Activated CD4-positive, alpha-beta memory T cell treated with anti-CD3 and anti-CD28 coated beads, Interleukin-2, amount 10 ng/mL, durations not matched to agents 7 days and 5 days (primary cell): ENCODE results near the gene NOS2. TPM values are rescaled to one million over a fixed set of nuclear protein-coding genes. Genes with fewer than 3 reads are reported as not detected.

ENCODE experiments used
- CTCF ChIA-PET: fragments of 350-600 bp; sonication (Branson Sonifier 250); formaldehyde crosslinking; loops from one replicate; lab custom pipeline; 2021; ENCODE audit warnings: antibody characterized with exemption, inconsistent platforms; lab: Charles Lee
- POLR2A ChIA-PET: fragments of 350-600 bp; sonication (Branson Sonifier 250); formaldehyde crosslinking; loops from one replicate; lab custom pipeline; 2021; ENCODE audit warnings: antibody characterized with exemption; lab: Charles Lee
- DNase-seq: peaks from one replicate; pipeline ENCODE4 v3.0.0-alpha.2; 2020
- H3K27ac Mint-ChIP-seq: one replicate; pipeline ENCODE4 v1.8.0; 2021; ENCODE audit warnings: mild to moderate bottlenecking, mixed read lengths
- H3K27me3 Mint-ChIP-seq: one replicate; pipeline ENCODE4 v1.8.0; 2021; ENCODE audit warnings: mixed read lengths
- H3K36me3 Mint-ChIP-seq: one replicate; pipeline ENCODE4 v1.8.0; 2021; ENCODE audit warnings: low read depth, mixed read lengths
- H3K4me1 Mint-ChIP-seq: one replicate; pipeline ENCODE4 v1.8.0; 2021; ENCODE audit warnings: mixed read lengths
- H3K4me3 Mint-ChIP-seq: one replicate; pipeline ENCODE4 v1.8.0; 2021; ENCODE audit warnings: mild to moderate bottlenecking, mixed read lengths
- H3K9me3 Mint-ChIP-seq: one replicate; pipeline ENCODE4 v1.8.0; 2021; ENCODE audit warnings: mixed read lengths
- total RNA-seq, 2 experiments: library from RNA; stranded (reverse); gene quantifications; one replicate each; pipeline ENCODE4 v1.2.3, GENCODE V29; 2021

NOS2 gene
- total RNA-seq, 2 experiments from 2014 or later, result not detected

DNA sequence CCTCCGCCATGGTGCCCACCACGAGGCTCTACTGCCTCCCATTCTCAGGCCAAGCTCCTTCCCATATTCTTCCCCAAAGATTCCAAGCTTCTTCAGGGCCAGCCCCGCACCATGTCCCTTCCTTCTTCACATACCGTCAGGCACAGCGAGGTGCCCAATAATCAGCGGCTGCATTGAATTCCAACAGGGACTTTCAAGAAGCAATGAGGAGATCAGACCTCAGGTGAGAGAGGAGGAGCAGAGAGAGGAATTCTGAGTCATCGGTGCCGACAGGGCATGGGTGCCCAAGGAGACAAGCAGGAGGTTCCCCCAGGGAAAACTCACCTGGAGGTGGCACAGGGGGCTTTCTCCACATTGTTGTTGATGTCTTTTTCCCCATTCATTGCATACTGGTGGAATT, 2.0 kb downstream of the NOS2 start:
- H3K27ac Mint-ChIP-seq, result no peak overlapping the region
- ChIA-PET POLR2A (no interaction called here), CTCF (interaction anchor here (2.4 kb wide), 1 partner anchor 95 kb away, joined by 8 read pairs; the partner anchor contains the start of gene LYRM9)

DNA sequence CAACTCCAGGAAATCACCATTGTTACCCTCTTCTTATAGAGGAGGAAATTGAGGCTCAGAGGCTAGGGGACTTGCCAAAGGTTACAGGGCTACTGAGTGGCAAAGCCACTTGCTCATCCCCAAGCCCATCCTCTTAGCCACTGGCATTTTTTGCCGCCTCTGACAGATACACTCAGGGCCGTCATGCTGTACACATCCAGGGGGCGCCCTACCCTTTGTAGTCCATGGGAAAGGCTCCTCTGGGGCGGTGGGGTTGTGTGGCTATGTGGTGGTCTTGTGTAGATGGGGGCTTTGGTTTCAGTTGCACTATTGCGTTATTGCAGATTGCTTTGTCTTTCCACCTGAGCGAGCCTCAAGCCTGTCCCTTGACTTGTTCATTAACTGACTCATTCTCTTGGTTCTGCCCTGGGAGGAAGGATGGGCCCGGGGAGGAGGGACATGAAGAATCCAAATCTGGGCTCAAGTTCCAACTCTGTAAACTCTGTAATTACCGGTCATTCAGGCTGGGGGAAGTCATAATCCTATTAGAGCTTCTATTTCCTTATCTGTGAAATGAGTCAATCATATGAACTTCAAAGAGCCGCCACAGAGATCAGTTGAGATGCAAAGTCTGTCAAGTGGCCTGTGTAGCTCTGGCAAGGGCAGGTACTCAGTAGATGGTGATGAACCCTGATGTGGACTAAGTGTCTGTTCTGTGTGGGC, 2.8 kb downstream of the NOS2 start:
- no peaks in the 10 kb centered on the region for H3K9me3 Mint-ChIP-seq
- DNase-seq, result no peak
- POLR2A ChIA-PET, result no interaction called here
- no peak overlapping the region for H3K4me3 Mint-ChIP-seq
- H3K4me1 Mint-ChIP-seq, result peaks cover 3% of the 10 kb centered on the region
- no peaks in the 10 kb centered on the region for H3K36me3 Mint-ChIP-seq
- H3K27me3 Mint-ChIP-seq, result peaks cover 46% of the 10 kb centered on the region
- H3K27ac Mint-ChIP-seq, result no peak overlapping the region
- CTCF ChIA-PET, result interaction anchor here (1.6 to 2.4 kb wide), 3 partner anchors 8 to 96 kb away, joined by 4 to 13 read pairs (median 8); partner anchors contain the start of gene LYRM9

More for the DNA sequence above, 2.0 kb downstream of the NOS2 start:
- Mint-ChIP-seq H3K27me3 (peaks cover 44% of the 10 kb centered on the region), H3K36me3 (no peaks in the 10 kb centered on the region), H3K4me1 (peaks cover 3% of the 10 kb centered on the region), H3K9me3 (no peaks in the 10 kb centered on the region), H3K4me3 (no peak overlapping the region)
- no peak for DNase-seq

DNA sequence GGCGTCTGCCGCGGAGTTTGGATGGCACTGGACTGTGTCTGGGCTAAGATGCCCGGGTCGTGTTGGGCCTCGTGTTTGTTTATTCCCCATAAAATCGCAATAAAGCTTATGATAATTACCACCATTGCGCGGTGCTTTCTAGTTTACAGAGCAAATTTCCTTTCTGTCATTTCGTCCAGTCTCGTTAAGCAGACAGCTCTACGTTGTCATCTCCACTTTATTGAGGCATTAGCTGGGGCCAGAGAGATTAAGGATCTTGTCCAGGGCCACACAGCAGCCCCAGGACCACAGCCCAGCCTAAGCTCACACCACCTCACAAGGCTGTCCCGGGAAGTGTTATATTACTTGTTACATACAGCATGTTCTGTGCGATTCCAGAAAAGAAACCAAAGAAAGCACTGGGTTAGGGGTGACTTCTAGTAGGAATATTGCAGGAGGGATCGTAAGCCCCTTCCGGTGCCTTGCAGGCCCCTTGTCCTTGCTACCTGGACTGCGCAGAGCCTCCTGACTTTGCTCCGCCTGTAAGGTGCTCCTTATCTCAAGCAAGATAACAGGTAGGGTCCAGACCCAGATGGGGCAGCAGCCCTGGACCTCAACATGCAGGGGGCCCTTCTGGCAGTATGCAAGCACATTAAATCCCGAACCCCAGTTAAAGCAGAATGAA, 6.3 kb downstream of the NOS2 start:
- POLR2A ChIA-PET, result interaction anchor here (0.8 to 1.5 kb wide), 3 partner anchors 11 to 86 kb away, joined by 3 to 4 read pairs (median 3); no protein-coding TSS in a partner anchor
- DNase-seq, result no peak
- CTCF ChIA-PET, result interaction anchor here (1.5 kb wide), 1 partner anchor 11 kb away, joined by 9 read pairs; no protein-coding TSS in a partner anchor
- peaks cover 3% of the 10 kb centered on the region for H3K4me1 Mint-ChIP-seq
- no peak overlapping the region for H3K4me3 Mint-ChIP-seq
- H3K9me3 Mint-ChIP-seq, result no peaks in the 10 kb centered on the region
- no peak overlapping the region for H3K27ac Mint-ChIP-seq
- no peaks in the 10 kb centered on the region for H3K36me3 Mint-ChIP-seq
- H3K27me3 Mint-ChIP-seq, result peaks cover 53% of the 10 kb centered on the region

DNA sequence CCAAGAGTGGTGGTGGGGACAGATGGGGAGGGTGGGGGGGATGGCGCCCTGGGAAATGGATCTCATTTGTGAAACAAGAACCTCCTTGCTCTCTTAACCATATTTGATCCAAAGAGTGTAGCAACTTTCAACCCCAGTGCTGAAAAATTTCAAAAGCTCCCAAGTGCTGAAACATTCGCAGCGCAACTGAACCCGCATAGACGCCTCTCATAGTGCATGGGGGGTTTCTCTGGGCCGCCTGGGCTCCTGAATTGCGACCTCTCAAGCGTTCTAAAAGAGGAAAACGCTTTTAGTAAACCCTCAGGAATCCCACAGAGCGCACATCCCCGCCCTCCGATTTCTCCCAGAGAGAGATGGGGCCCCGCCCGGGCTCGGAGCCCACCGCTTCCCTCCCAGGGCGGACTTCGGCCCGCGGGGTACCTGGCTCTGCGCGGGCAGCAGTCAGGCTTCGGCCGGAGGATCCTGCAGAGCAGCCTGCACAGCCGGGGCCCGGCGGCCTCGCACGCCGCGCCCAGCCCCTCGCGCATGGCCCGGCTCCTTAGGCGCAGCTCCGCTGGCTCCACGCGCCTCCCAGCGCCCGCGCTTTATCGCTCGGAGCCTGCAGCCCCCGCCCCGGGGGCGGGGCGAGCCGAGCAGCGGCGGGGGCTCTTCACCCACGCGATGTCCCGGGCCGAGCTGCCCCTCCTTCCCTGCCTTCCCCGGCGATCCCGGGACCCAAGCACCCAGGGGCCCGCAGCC, 7.0 kb downstream of the NOS2 start:
- CTCF ChIA-PET, result interaction anchor here (1.5 kb wide), 1 partner anchor 12 kb away, joined by 9 read pairs; no protein-coding TSS in a partner anchor
- DNase-seq, result no peak
- Mint-ChIP-seq H3K27ac (no peak overlapping the region), H3K4me3 (no peak overlapping the region), H3K27me3 (peaks cover 47% of the 10 kb centered on the region), H3K9me3 (no peaks in the 10 kb centered on the region), H3K36me3 (no peaks in the 10 kb centered on the region), H3K4me1 (peaks cover 3% of the 10 kb centered on the region)
- POLR2A ChIA-PET, result interaction anchor here (0.8 to 1.5 kb wide), 3 partner anchors 12 to 87 kb away, joined by 3 to 4 read pairs (median 3); no protein-coding TSS in a partner anchor

DNA sequence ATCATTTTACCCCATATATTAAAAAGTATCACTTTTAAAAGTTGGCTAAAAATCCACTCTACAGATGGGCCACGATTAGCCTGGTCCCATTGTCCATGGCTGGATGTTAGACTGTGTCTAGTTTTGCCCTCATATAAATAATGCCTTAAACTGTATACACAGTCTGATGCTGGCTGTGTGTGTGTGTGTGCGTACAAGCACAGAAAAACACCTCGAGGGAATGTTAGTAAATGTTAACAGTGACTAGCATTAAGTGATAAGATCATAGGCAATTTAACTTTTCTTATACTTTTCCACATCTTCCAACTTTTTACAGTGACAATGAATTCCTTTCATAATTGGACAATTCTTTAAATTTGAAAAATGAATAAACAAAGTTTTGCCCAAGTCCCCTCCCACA, 8.2 kb downstream of the NOS2 start:
- DNase-seq, result no peak
- H3K9me3 Mint-ChIP-seq, result no peaks in the 10 kb centered on the region
- ChIA-PET CTCF (no interaction called here), POLR2A (no interaction called here)
- H3K4me1 Mint-ChIP-seq, result peaks cover 3% of the 10 kb centered on the region
- H3K4me3 Mint-ChIP-seq, result no peak overlapping the region
- H3K27ac Mint-ChIP-seq, result no peak overlapping the region
- peaks cover 41% of the 10 kb centered on the region for H3K27me3 Mint-ChIP-seq
- no peaks in the 10 kb centered on the region for H3K36me3 Mint-ChIP-seq

DNA sequence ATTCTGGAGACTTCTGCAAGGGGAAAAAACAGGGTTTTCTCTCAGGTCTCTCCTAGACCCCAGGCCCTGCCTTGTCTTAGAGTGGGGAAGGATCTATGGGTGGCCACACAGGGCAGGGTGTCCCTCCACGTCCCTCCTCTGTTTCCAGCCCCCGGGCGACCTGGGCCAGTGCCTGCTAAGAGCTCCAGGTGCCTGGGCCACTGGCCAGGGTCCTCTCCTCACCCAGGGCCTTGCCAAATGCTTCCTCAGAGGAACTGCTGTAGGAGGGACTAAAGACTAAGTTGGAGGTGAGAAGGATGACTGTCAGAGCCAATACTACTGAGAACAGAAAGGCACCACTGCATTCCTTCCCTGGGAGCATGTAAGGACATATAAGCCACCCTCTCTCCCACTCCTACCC, 11.4 kb downstream of the NOS2 start:
- Mint-ChIP-seq H3K27me3 (peaks cover 17% of the 10 kb centered on the region), H3K27ac (no peak overlapping the region), H3K4me3 (no peak overlapping the region), H3K36me3 (no peaks in the 10 kb centered on the region), H3K9me3 (no peaks in the 10 kb centered on the region), H3K4me1 (peaks cover 2% of the 10 kb centered on the region)
- ChIA-PET CTCF (no interaction called here), POLR2A (no interaction called here)
- no peak for DNase-seq

DNA sequence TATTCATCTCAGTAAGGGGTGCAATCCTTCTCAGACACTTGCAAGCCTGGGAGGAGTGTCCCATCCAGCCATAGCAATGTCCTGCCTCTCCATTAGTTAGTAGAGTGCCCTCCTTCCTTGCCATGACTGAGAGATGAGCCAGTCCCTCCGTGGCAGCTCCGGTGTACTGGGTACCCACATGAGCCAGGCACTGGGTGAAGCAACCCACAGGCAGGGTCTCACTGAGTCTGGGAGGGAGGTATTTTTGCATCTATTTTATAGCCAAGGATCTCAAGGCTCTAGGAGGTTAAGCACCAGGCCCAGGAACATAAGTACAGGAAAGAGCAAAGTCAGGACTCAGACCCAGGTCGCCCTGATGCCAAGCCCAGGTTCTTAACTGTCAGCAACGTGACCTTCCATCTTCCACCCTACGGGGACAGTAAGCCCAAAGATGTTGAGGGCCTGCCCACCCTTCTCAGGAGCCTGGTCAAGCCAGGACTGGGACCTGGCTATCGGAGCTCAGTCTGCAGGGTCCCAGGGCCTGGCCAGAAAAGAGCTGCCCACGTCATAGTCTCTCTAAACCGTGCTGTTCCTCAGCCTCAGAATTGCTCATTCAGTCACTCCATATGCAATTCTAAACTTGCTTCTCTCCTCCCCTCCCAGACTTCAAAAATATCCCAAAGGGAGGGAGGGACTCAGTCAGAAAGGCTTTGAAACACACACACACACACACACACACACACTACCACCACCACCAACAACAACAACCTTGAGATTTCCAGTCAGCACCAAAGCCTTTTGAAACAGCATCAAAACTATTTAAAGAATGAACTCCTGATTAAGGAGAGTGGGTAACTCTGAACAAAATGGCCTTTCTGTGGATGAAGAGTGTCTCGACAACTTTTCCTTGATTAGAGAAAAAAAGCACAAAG, 16.6 kb downstream of the NOS2 start:
- no peak for DNase-seq
- ChIA-PET POLR2A (no interaction called here), CTCF (interaction anchor here (1.6 kb wide), 1 partner anchor 22 kb away, joined by 5 read pairs; no protein-coding TSS in a partner anchor)
- Mint-ChIP-seq H3K9me3 (no peaks in the 10 kb centered on the region), H3K4me3 (no peak overlapping the region), H3K36me3 (no peaks in the 10 kb centered on the region), H3K4me1 (no peaks in the 10 kb centered on the region), H3K27ac (no peak overlapping the region), H3K27me3 (peaks cover 1% of the 10 kb centered on the region)

DNA sequence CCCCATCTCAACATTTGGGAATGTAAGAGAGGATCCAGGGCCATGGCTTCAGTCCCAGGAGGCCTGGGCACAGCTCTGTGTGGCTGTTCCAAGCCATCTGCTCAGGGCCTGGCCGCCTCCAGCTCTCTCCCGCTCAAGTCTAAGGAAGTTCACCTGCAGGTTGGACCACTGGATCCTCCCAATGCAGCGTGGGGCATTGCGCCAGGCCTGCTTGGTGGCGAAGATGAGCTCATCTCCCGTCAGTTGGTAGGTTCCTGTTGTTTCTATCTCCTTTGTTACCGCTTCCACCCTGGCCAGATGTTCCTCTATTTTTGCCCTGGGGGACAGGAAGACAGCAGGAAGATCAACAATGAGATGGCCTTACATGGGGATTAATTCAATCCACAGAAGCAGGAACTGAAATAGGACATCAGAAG, 17.5 kb downstream of the NOS2 start:
- peaks cover 1% of the 10 kb centered on the region for H3K27me3 Mint-ChIP-seq
- ChIA-PET CTCF (no interaction called here), POLR2A (no interaction called here)
- no peak overlapping the region for H3K27ac Mint-ChIP-seq
- no peak overlapping the region for H3K4me3 Mint-ChIP-seq
- no peak for DNase-seq
- H3K9me3 Mint-ChIP-seq, result no peaks in the 10 kb centered on the region
- H3K36me3 Mint-ChIP-seq, result no peaks in the 10 kb centered on the region
- H3K4me1 Mint-ChIP-seq, result peaks cover 4% of the 10 kb centered on the region

DNA sequence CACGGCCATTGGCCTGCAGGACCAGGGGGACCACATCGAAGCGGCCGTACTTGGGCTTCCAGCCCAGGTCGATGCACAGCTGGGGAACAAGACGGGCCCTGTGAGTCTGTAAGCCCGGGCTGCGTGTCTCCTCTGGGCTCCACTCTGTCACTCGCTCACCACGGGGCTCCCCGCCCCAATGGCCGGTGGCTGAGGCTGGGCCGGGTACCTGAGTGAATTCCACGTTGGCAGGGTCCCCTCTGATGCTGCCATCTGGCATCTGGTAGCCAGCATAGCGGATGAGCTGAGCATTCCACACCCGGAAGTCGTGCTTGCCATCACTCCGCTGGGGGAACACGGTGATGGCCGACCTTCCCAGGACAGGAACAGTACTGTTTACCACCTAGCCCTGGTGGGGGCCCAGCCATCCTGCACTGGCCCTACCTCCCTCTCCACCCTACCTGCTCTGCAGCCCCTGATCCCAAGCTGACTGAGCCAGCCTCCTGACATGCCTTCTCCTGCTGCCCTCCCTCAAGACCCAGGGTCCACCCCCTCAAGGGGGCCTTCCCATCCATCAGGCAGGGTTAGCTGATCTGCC, 19.4 kb downstream of the NOS2 start:
- CTCF ChIA-PET, result interaction anchor here (1.2 kb wide), 1 partner anchor 24 kb away, joined by 3 read pairs; no protein-coding TSS in a partner anchor
- Mint-ChIP-seq H3K4me3 (no peak overlapping the region), H3K4me1 (peaks cover 4% of the 10 kb centered on the region), H3K27me3 (peaks cover 1% of the 10 kb centered on the region), H3K9me3 (no peaks in the 10 kb centered on the region), H3K27ac (no peak overlapping the region), H3K36me3 (no peaks in the 10 kb centered on the region)
- DNase-seq, result no peak
- POLR2A ChIA-PET, result no interaction called here

DNA sequence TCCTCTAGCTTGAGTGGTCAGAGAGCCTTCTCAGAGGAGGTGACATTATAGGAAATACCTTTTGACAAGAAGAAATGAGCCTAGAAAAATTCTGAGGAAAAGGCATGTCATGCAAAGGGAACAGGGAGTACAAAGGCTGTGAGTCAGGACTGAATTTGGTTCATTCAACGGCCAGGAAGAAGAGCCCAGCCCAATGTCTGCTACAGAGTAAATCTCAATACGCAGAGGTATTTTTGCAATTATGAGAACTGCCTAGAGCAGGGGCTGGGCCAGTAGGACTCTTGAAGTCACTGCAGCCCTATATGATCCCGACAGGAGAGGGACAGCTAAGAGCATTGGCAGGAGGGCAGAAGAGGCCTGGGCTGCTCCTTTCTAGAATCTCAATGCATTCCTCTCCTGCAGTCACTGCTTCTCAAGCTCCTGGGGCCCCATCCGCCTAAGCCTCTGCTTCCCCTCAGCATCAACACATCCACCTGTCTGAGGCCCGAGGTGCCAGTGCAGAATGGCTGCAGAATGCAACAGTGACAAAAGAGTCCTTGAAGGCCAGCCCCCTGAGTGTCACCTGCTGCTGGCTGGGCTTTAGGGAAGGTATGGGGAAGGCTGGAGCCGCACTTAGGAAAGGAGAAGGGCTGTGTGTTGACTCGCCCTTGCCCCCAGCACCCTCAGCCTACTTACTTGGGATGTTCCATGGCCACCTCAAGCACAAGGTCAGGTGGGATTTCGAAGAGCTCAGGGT, 20.1 kb downstream of the NOS2 start:
- Mint-ChIP-seq H3K36me3 (no peaks in the 10 kb centered on the region), H3K4me3 (no peak overlapping the region)

DNA sequence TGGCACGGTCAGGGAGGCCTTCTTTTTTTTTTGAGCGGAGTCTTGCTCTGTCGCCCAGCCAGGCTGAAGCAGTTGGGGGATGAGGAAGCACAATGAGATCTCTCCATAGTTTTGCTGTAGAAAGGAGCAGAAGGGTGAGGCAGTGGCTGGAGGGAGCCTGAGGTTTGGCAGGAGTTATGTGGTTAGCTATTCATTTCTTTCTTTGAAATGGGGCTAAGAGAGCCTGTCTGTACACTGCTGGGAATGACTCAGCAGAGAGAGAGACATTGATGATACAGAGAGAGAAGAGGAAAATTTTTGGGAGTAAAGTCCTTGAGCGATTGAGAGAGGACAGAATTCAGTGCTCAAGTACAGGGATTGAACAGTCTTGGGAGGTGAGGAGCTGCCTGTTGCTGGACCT, 22.1 kb downstream of the NOS2 start:
- no peaks in the 10 kb centered on the region for H3K9me3 Mint-ChIP-seq
- ChIA-PET CTCF (no interaction called here), POLR2A (no interaction called here)
- no peaks in the 10 kb centered on the region for H3K36me3 Mint-ChIP-seq
- no peak overlapping the region for H3K27ac Mint-ChIP-seq
- H3K4me3 Mint-ChIP-seq, result no peak overlapping the region
- no peaks in the 10 kb centered on the region for H3K27me3 Mint-ChIP-seq
- DNase-seq, result no peak
- peaks cover 4% of the 10 kb centered on the region for H3K4me1 Mint-ChIP-seq

More for the DNA sequence above, 20.1 kb downstream of the NOS2 start:
- no peak for DNase-seq
- no peaks in the 10 kb centered on the region for H3K9me3 Mint-ChIP-seq
- H3K27me3 Mint-ChIP-seq, result peaks cover 1% of the 10 kb centered on the region
- H3K27ac Mint-ChIP-seq, result no peak overlapping the region
- ChIA-PET POLR2A (no interaction called here), CTCF (interaction anchor here (1.5 to 1.6 kb wide), 2 partner anchors 18 to 20 kb away, joined by 3 to 6 read pairs; no protein-coding TSS in a partner anchor)
- peaks cover 4% of the 10 kb centered on the region for H3K4me1 Mint-ChIP-seq
